ENCODE data around the gene TMEM92. TPM values are rescaled to one million over a fixed set of nuclear protein-coding genes. Genes with fewer than 3 reads are reported as not detected.

Gene TMEM92
- total and polyA plus RNA-seq, 7 experiments from 2014 or later, result 0.10 TPM; not detected in 6

Other genes with a start within 250 kb of the TMEM92 start
- 10 to 100 TPM in 2 of 5 experiments, 1 to 10 TPM in 3; 4.0 to 14.6 (median 8.6) TPM for gene ITGA3, start 218.4 kb upstream of the TMEM92 start, total RNA-seq
- 1 to 10 TPM; 1.4 to 2.4 TPM for gene ITGA3, start 218.4 kb upstream of the TMEM92 start, polyA plus RNA-seq
- gene PDK2, start 179.1 kb upstream of the TMEM92 start, total RNA-seq, result 10 to 100 TPM; 16.7 to 48.3 (median 22.5) TPM
- gene PDK2, start 179.1 kb upstream of the TMEM92 start, polyA plus RNA-seq, result 10 to 100 TPM; 37.2 to 50.4 TPM
- under 1 TPM in 2 of 5 experiments, not detected in 3; 0.70 to 0.78 TPM for gene SAMD14, start 144.3 kb upstream of the TMEM92 start, total RNA-seq
- not detected for gene SAMD14, start 144.3 kb upstream of the TMEM92 start, polyA plus RNA-seq
- 100 to 1,000 TPM in 2 of 5 experiments, 10 to 100 TPM in 3; 63.1 to 142 (median 69.1) TPM for gene PPP1R9B, start 123.8 kb upstream of the TMEM92 start, total RNA-seq
- under 1 TPM; 0.63 to 0.72 TPM for gene PPP1R9B, start 123.8 kb upstream of the TMEM92 start, polyA plus RNA-seq
- gene SGCA, start 108.5 kb upstream of the TMEM92 start, total RNA-seq, result under 1 TPM in 1 of 5 experiments, not detected in 4; 0.69 TPM
- gene SGCA, start 108.5 kb upstream of the TMEM92 start, polyA plus RNA-seq, result not detected
- gene COL1A1, start 72.8 kb upstream of the TMEM92 start, total RNA-seq, result 10 to 100 TPM in 1 of 5 experiments, 1 to 10 TPM in 3, under 1 TPM in 1; 0.36 to 12.6 (median 1.2) TPM
- not detected for gene COL1A1, start 72.8 kb upstream of the TMEM92 start, polyA plus RNA-seq
- gene XYLT2, start 71.7 kb downstream of the TMEM92 start, total RNA-seq, result 10 to 100 TPM; 18.6 to 43.7 (median 34.1) TPM
- gene XYLT2, start 71.7 kb downstream of the TMEM92 start, polyA plus RNA-seq, result 10 to 100 TPM in 1 of 2 donors, 1 to 10 TPM in 1; 8.0 to 21.1 TPM
- gene MRPL27, start 98.7 kb downstream of the TMEM92 start, total RNA-seq, result 10 to 100 TPM; 29.5 to 64.7 (median 32.0) TPM
- gene MRPL27, start 98.7 kb downstream of the TMEM92 start, polyA plus RNA-seq, result 10 to 100 TPM; 47.0 to 51.3 TPM
- gene EME1, start 98.8 kb downstream of the TMEM92 start, total RNA-seq, result 10 to 100 TPM in 1 of 5 experiments, 1 to 10 TPM in 3, under 1 TPM in 1; 0.61 to 17.5 (median 2.2) TPM
- gene EME1, start 98.8 kb downstream of the TMEM92 start, polyA plus RNA-seq, result not detected
- 10 to 100 TPM; 27.6 to 67.1 (median 42.4) TPM for gene LRRC59, start 123.1 kb downstream of the TMEM92 start, total RNA-seq
- 10 to 100 TPM; 13.4 to 15.2 TPM for gene LRRC59, start 123.1 kb downstream of the TMEM92 start, polyA plus RNA-seq
- gene ACSF2, start 151.8 kb downstream of the TMEM92 start, total RNA-seq, result 10 to 100 TPM; 20.1 to 36.2 (median 22.9) TPM
- gene ACSF2, start 151.8 kb downstream of the TMEM92 start, polyA plus RNA-seq, result 1 to 10 TPM; 2.2 to 2.6 TPM
- gene CHAD, start 194.4 kb downstream of the TMEM92 start, total RNA-seq, result not detected
- not detected for gene CHAD, start 194.4 kb downstream of the TMEM92 start, polyA plus RNA-seq
- 10 to 100 TPM; 38.3 to 91.0 (median 54.6) TPM for gene RSAD1, start 204.4 kb downstream of the TMEM92 start, total RNA-seq
- 10 to 100 TPM; 56.8 to 76.0 TPM for gene RSAD1, start 204.4 kb downstream of the TMEM92 start, polyA plus RNA-seq
- gene MYCBPAP, start 234.0 kb downstream of the TMEM92 start, total RNA-seq, result 1 to 10 TPM in 4 of 5 experiments, under 1 TPM in 1; 0.90 to 9.0 (median 8.6) TPM
- under 1 TPM in 1 of 2 donors, not detected in 1; 0.59 TPM for gene MYCBPAP, start 234.0 kb downstream of the TMEM92 start, polyA plus RNA-seq